Bronchial epithelial cell (primary cell): ENCODE measurements around the gene CDK2. TPM values are rescaled to one million over a fixed set of nuclear protein-coding genes. Genes with fewer than 3 reads are reported as not detected.
A peak's percentile ranks its signal among the peaks of the same experiment; 100 is the strongest.

Source experiments
- DNase-seq: peaks from one replicate; pipeline ENCODE4 v3.0.0-alpha.2; 2010; ENCODE audit warnings: low read depth
- FAIRE-seq: peaks from 2 replicates; lab custom pipeline; 2011; peaks lifted over from hg19 to GRCh38; lab: Jason Lieb, UNC
- H3K27me3 ChIP-seq: 2 replicates; pipeline ENCODE4 v1.5.1; 2011; ENCODE audit warnings: low read length; ENCODE audit not compliant: control insufficient read depth, insufficient read depth
- H3K36me3 ChIP-seq: 2 replicates; pipeline ENCODE4 v1.5.1; 2011; ENCODE audit warnings: low read length; ENCODE audit not compliant: control insufficient read depth, insufficient read depth
- H3K4me3 ChIP-seq: 2 replicates; pipeline ENCODE4 v1.5.1; 2011; ENCODE audit warnings: mild to moderate bottlenecking, low read depth, low read length, control low read depth
- CTCF ChIP-seq: IDR thresholded peaks from 2 replicates; pipeline ENCODE4 v1.5.1; 2011; ENCODE audit warnings: mild to moderate bottlenecking, moderate library complexity, low read length, control low read depth, inconsistent platforms; ENCODE audit not compliant: insufficient read depth, severe bottlenecking
- total RNA-seq: library from RNA; depleted of rRNA; stranded (reverse); fragments of >200 nt; gene quantifications from 2 replicates; pipeline ENCODE4 v1.2.1, GENCODE V29; 2014

Gene CDK2
- total RNA-seq, 1 donor from 2014 or later, result 6.8 TPM

GRCh38 chr12:55926738-55927587 lies 39.7 kb upstream of the CDK2 start:
- FAIRE-seq (no peak), DNase-seq (peak; percentile 81)

GRCh38 chr12:55927588-55928502 lies 38.8 kb upstream of the CDK2 start, which contains the start of gene PYM1:
TSS of gene PYM1 (minus strand) at chr12:55927894. CDS start at chr12:55927761, 133 bp downstream.
- DNase-seq, result peak; percentile 71
- H3K27me3 ChIP-seq, result no peaks in the 10 kb centered on the region
- peak within 1 kb of the TSS; percentile 48 for H3K4me3 ChIP-seq
- FAIRE-seq, result no peak
- no peak for TF ChIP-seq CTCF
- H3K36me3 ChIP-seq, result peaks cover 1% of the 10 kb centered on the region

More at GRCh38 chr12:55926738-55927587, 39.7 kb upstream of the CDK2 start:
- H3K4me3 ChIP-seq, result peak overlapping the region; percentile 48
- TF ChIP-seq CTCF, result peak; percentile 80
- H3K27me3 ChIP-seq, result no peaks in the 10 kb centered on the region
- peaks cover 1% of the 10 kb centered on the region for H3K36me3 ChIP-seq

- Histone ChIP-seq H3K36me3 (peaks cover 4% of the 10 kb centered on the region), H3K4me3 (no peak overlapping the region), H3K27me3 (no peaks in the 10 kb centered on the region)
- FAIRE-seq, result no peak
- DNase-seq, result no peak
- TF ChIP-seq CTCF, result no peak
Measured at GRCh38 chr12:55929306-55929791, 37.3 kb upstream of the CDK2 start.

- Histone ChIP-seq H3K36me3 (peaks cover 6% of the 10 kb centered on the region), H3K4me3 (peak within 1 kb of the TSS; percentile 86), H3K27me3 (no peaks in the 10 kb centered on the region)
- no peak for FAIRE-seq
- peak; percentile 58 for TF ChIP-seq CTCF
- DNase-seq, result peak; percentile 96
Measured at GRCh38 chr12:55930771-55931316, 35.8 kb upstream of the CDK2 start, which contains the start of gene DGKA. TSS of gene DGKA (plus strand) at chr12:55931162. CDS start at chr12:55936504, 5,342 bp downstream.

- FAIRE-seq, result no peak
- TF ChIP-seq CTCF, result no peak
- peak overlapping the region; percentile 86 for H3K4me3 ChIP-seq
- no peaks in the 10 kb centered on the region for H3K27me3 ChIP-seq
- DNase-seq, result no peak
- peaks cover 8% of the 10 kb centered on the region for H3K36me3 ChIP-seq
Measured at GRCh38 chr12:55931317-55931779, 35.3 kb upstream of the CDK2 start.
